ENCODE data around the gene SGPP1. TPM values are rescaled to one million over a fixed set of nuclear protein-coding genes. Genes with fewer than 3 reads are reported as not detected.
A peak's percentile ranks its signal among the peaks of the same experiment; 100 is the strongest.
"Not testable (repeated sequence)": the region's sequence is repeated elsewhere in the genome, so short reads cannot be mapped to it uniquely, and the experiment has no call there.

The SGPP1 gene
- polyA plus RNA-seq, 1 donor from 2014 or later: 30.5 TPM

DNA sequence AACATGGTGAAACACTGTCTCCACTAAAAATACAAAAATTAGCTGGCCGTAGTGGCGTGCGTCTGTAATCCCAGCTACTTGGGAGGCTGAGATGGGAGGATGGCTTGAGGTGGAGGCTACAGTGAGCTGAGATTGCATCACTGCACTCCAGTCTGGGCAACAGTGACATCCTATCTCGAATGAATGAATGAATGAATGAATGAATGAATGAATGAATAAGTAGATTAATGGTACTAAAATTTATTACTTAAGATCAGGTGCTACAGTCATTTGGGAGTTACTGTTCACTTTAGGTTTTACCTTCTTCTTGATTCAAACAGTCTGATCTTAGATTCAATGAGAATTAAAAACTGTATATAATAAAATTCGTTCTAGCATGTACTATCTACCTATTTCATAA lies 54.6 kb downstream of the SGPP1 start:
- no peak overlapping the region for H3K4me3 Mint-ChIP-seq
- no peak overlapping the region for H3K27ac Mint-ChIP-seq
- H3K27me3 Mint-ChIP-seq: no peaks in the 10 kb centered on the region
- no peaks in the 10 kb centered on the region for H3K9me3 Mint-ChIP-seq
- H3K36me3 Mint-ChIP-seq: peaks cover 1% of the 10 kb centered on the region
- no peaks in the 10 kb centered on the region for H3K4me1 Mint-ChIP-seq

DNA sequence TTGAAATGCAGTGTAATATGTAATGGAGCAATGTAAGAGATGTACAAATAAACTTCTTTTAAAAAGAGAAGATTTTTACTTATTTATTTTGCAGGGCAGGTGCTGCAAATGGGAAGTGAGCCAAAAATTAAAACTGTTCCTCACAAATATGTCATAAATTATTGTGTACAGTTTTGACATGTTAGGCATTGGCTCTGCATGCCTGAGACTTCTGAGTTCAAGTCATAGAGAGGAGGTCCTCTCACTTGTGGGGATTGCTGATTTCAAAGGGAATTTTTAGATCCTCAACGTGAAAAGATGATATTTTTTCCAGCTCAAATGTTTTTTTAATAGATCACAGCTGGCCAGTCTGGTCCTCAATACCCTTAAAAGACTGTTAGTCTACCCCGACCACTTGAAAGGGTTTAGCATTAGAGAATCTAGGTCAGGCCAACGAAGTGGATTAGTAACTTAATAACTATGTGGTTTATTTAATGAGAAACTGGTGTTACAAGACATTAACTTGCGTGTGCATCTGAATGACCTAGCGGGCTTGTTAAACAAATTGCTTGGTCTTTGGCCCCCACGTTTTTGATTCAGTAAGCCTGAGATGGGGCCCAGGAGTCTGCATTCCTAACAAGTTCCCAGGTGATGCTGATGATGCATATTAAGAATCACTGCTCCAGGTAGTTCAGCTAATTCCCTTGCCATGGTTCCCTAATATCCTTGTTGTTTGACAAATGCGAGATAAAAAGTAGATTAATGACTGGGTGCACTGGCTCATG lies 55.3 kb downstream of the SGPP1 start:
- Mint-ChIP-seq H3K36me3 (no peaks in the 10 kb centered on the region), H3K9me3 (no peaks in the 10 kb centered on the region)

DNA sequence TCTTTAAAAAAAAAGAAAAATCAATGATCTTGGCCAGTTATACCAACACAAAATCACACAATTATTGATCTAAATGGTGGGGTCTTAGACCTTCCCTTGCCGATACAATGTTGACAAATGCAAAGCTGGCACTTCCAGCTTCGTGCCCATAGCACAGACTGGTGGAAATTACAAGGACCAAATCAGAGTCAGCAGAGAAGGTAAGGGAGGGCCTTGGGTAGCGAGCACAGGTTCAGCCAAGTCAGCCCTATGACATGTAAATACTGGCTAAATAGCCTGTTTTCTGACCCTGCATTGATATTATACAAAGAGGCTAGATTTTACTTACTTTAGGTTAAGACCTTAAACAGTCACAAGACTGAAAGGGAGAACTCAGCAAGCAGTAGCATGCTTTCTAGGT lies 55.9 kb downstream of the SGPP1 start:
- Mint-ChIP-seq H3K9me3 (no peaks in the 10 kb centered on the region), H3K27ac (no peak overlapping the region), H3K4me3 (no peak overlapping the region), H3K36me3 (no peaks in the 10 kb centered on the region), H3K4me1 (no peaks in the 10 kb centered on the region), H3K27me3 (no peaks in the 10 kb centered on the region)

More for the DNA sequence above, 55.3 kb downstream of the SGPP1 start:
- Mint-ChIP-seq H3K27ac (no peak overlapping the region), H3K4me3 (no peak overlapping the region), H3K27me3 (no peaks in the 10 kb centered on the region), H3K4me1 (no peaks in the 10 kb centered on the region)

DNA sequence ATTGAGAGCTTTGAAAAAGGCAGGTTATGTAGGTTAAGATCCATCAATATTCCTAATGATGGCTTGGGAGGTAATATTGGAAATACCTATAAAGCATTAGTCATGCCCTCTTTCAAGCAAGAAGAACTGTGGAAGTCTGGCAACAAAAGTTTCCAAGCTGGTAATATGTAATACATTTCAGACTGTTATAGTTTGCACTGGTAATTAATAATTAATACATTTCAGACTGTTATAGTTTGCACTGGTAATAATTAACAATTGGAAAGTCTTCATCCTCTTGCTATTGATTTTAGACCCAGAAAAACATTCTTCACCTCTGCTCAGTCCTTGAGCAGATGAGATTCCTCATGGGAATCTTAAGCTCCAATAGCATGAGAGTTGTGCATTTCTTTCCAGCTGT lies 57.2 kb downstream of the SGPP1 start:
- H3K4me1 Mint-ChIP-seq: no peaks in the 10 kb centered on the region

DNA sequence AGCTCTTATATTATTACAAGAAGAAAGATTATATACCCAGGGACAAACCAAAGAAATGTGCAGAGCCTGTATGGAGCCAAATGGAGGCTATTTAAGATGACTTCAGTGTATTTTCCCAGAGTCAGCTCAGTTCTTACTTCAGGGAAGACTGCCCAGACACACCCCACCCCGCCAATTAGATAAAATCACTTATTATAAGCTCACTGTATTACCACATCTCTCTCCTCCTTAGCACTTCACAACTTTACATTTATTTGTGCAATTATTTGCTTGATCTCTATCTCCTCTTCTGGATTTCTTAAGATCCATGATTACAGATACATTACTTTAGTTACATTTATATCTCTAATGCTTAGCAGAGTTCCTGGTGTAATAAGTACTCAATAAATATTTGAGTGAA lies 61.5 kb downstream of the SGPP1 start:
- H3K4me1 Mint-ChIP-seq: peaks cover 0 to 3% (median 0%) of the 10 kb centered on the region in 3 donors
- H3K9me3 Mint-ChIP-seq: no peaks in the 10 kb centered on the region
- peak overlapping the region in 1 of 3 donors; percentile 25 for H3K27ac Mint-ChIP-seq
- no peaks in the 10 kb centered on the region for H3K27me3 Mint-ChIP-seq
- no peak overlapping the region for H3K4me3 Mint-ChIP-seq
- H3K36me3 Mint-ChIP-seq: no peaks in the 10 kb centered on the region

More for the DNA sequence above, 57.2 kb downstream of the SGPP1 start:
- H3K27me3 Mint-ChIP-seq: no peaks in the 10 kb centered on the region
- H3K4me3 Mint-ChIP-seq: no peak overlapping the region
- no peak overlapping the region for H3K27ac Mint-ChIP-seq
- H3K36me3 Mint-ChIP-seq: no peaks in the 10 kb centered on the region
- H3K9me3 Mint-ChIP-seq: no peaks in the 10 kb centered on the region

DNA sequence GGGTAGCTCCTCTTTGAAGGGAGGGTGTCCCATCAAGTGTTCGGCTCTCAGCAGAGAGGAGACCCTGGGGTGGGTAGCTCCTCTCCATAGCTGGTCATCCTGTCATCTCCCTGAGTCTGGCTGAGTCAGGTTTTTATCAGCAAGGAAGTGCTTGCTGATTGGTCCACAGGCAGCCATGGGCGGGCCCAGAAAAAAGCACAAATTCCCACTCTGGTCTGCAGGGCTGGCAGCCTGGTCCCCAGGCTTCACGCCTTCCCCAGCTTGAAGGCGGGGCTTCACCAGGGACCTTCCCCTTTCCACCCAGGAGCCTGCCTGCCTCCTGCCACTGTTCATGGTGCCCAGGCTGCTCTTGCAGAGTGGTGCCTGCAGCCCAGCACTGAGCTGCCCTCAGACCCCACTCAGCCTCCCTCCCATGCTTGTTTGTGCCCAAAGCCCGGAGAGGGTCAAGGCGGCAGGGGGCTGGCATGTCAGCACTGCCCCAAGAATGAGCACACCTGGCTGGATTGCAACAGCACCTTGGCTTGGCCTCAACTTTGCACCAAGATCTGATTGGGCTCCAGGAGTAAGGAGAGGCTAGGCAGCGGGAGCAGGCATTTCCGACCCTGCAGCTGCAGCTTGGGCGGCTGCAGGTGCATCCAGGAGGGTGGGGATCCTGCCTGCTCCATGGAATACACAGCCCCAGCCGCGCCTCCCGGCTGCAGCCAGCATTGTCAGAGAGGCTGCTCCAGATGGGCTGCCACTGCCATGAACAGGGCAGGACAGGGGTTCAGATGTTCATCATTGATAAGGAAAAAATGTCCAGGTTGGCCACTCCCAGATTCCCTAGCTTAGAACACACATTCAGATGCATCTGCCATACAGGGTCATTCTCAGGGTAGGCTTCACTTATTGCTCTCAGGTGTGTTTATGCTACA lies 64.2 kb downstream of the SGPP1 start:
- Mint-ChIP-seq H3K27ac (no peak overlapping the region), H3K36me3 (peaks cover 2% of the 10 kb centered on the region), H3K4me1 (peaks cover 0 to 3% (median 0%) of the 10 kb centered on the region in 3 donors), H3K4me3 (no peak overlapping the region), H3K9me3 (no peaks in the 10 kb centered on the region), H3K27me3 (no peaks in the 10 kb centered on the region)

DNA sequence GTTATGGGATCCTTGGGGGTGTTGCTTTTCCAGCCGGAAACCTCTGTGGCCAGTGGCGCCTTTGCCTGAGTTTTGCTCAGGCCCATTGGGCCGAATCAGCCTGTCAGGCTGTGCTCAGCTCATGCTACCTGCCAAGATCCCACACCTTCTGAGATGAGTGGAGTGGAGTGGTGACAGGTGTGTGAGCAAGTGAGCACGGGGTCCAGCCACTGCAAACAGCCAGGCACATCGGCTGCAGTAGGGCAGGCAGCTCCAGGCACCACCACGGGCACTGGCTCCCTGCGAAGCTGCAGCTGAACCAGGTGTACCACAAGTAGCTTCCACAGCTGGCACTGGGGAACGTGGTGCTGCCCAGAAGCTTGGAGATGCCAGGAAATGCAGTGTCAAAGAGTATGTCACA lies 65.1 kb downstream of the SGPP1 start:
- no peak overlapping the region for H3K27ac Mint-ChIP-seq
- H3K9me3 Mint-ChIP-seq: no peaks in the 10 kb centered on the region
- no peak overlapping the region for H3K4me3 Mint-ChIP-seq
- H3K4me1 Mint-ChIP-seq: peaks cover 0 to 3% (median 0%) of the 10 kb centered on the region in 3 donors
- H3K27me3 Mint-ChIP-seq: no peaks in the 10 kb centered on the region
- peaks cover 2% of the 10 kb centered on the region for H3K36me3 Mint-ChIP-seq

DNA sequence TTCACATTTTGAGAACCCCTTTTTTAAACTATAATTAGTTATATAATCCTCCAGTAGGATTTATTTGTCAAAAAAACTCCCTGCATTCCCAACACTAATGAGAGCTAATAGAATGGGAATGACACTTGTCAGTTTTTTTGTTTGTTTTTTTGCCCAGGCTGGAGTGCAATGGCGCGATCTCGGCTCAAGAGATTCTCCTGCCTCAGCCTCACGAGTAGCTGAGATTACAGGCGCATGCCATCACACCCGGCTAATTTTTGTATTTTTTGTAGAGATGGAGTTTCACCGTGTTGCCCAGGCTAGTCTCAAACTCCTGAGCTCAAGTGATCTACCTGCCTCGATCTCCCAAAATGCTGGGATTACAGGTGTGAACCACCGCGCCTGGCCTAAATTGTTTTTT lies 66.0 kb downstream of the SGPP1 start:
- H3K4me3 Mint-ChIP-seq, H3K9me3 Mint-ChIP-seq, H3K27me3 Mint-ChIP-seq, H3K4me1 Mint-ChIP-seq, H3K36me3 Mint-ChIP-seq: not testable (repeated sequence)
- H3K27ac Mint-ChIP-seq: peak overlapping the region in 1 of 3 donors; percentile 59

DNA sequence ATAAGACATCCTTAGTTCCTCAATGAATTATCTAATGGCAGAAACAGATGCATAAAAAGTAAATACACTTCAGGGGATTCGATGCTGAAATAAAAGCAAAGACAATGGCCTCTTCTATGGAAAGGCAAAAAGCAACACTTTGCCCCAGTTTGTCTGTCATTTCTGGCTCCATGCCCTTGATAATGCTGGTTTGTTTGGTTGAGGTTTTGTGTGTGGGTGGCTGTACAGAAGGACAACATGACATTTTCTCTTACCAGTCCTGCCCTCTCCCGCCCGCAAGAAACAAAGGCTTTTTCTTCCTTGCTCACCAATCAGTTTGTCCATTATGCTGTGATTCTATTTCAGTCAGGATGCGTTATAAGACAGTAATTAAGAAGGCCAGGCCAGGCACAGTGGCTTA lies 68.1 kb downstream of the SGPP1 start:
- H3K27me3 Mint-ChIP-seq: no peaks in the 10 kb centered on the region
- no peaks in the 10 kb centered on the region for H3K9me3 Mint-ChIP-seq
- no peak overlapping the region for H3K4me3 Mint-ChIP-seq
- H3K27ac Mint-ChIP-seq: peak overlapping the region in 1 of 3 donors; percentile 71
- peaks cover 2 to 9% (median 6%) of the 10 kb centered on the region in 3 donors for H3K4me1 Mint-ChIP-seq
- H3K36me3 Mint-ChIP-seq: peaks cover 2% of the 10 kb centered on the region

DNA sequence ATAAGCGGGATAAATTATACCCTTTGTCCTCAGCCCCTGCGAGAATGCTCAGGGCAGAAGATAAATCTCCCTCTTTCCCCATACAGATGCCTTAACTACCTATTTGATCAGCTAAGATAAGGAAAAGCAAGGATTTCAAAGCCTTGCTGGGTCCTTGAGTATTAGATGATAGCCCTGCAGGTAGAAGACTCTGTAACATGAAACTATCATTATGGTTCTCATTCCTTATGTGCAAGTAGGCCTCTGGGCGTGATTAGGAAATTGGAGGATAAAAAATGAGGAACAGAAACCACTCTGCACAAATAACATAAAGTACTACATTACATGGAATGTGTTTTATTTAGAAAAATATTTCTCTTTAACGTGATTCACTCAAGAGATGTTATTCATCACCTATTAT lies 71.7 kb downstream of the SGPP1 start:
- H3K27me3 Mint-ChIP-seq: no peaks in the 10 kb centered on the region
- H3K36me3 Mint-ChIP-seq: peaks cover 2% of the 10 kb centered on the region
- no peak overlapping the region for H3K4me3 Mint-ChIP-seq
- H3K4me1 Mint-ChIP-seq: peaks cover 2 to 9% (median 4%) of the 10 kb centered on the region in 3 donors
- no peak overlapping the region for H3K27ac Mint-ChIP-seq
- no peaks in the 10 kb centered on the region for H3K9me3 Mint-ChIP-seq

DNA sequence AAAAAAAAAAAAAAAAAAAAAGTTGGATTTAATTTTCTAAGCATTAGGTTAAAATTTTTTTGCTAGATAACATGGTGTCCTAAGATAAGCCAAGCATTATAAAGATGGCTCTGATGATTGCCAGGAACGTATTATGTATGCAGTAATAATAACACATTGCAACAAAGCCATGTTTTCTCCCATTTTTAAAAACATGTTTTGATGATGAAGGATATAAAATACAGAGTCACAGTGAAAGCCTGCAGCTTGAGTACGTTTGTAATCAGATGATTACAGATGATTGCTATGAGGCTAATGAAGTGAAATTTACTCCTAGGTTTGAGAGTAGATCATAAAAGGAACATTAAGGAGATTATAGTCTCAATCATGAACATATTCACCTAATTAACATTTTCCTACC lies 72.9 kb downstream of the SGPP1 start:
- H3K36me3 Mint-ChIP-seq: peaks cover 2% of the 10 kb centered on the region
- H3K27ac Mint-ChIP-seq: no peak overlapping the region
- H3K27me3 Mint-ChIP-seq: no peaks in the 10 kb centered on the region
- H3K4me3 Mint-ChIP-seq: no peak overlapping the region
- H3K4me1 Mint-ChIP-seq: peaks cover 6 to 9% (median 9%) of the 10 kb centered on the region in 3 donors
- no peaks in the 10 kb centered on the region for H3K9me3 Mint-ChIP-seq

DNA sequence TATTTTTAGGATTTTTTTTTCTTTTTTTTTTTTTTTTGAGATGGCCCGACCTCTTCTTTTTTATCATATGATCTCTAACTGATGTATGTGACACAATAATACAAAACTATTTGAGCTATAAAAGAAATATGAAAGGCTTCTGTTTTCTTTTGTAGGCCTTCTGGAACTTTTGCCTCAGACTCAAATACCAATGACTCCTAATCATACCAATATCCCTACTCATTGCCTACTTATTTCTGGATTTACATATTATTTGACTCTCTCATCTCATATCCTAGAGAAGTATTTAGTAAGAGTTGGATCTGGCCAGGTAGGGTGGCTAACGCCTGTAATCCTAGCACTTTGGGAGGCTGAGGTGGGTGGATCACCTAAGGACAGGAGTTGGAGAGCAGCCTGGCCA lies 73.5 kb downstream of the SGPP1 start:
- Mint-ChIP-seq H3K9me3 (no peaks in the 10 kb centered on the region), H3K27me3 (no peaks in the 10 kb centered on the region), H3K36me3 (peaks cover under 1% of the 10 kb centered on the region), H3K4me3 (no peak overlapping the region), H3K27ac (no peak overlapping the region), H3K4me1 (peaks cover 8 to 9% (median 9%) of the 10 kb centered on the region in 3 donors)

DNA sequence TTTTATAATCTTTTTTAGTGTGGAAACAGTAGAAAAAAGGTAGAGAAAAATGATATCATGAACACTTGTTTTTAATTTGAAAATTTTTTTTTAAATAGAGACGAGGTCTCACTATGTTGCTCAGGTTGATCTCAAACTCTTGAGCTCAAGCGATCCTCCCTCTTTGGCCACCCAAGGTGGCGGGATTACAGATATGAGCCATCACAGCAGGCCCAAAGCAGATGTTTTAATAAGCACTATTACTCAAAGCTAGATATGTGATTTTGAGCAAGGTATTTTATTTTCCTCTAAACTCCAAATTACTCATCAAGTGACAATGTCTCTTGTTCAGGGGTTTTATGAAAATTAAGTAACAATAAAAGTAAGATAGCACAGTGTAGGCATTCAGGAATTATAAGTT lies 75.5 kb downstream of the SGPP1 start:
- peaks cover 3% of the 10 kb centered on the region for H3K36me3 Mint-ChIP-seq
- H3K4me1 Mint-ChIP-seq: peaks cover 12 to 15% (median 13%) of the 10 kb centered on the region in 3 donors
- H3K27me3 Mint-ChIP-seq: no peaks in the 10 kb centered on the region
- peak overlapping the region in 1 of 3 donors; percentile 31 for H3K27ac Mint-ChIP-seq
- no peaks in the 10 kb centered on the region for H3K9me3 Mint-ChIP-seq
- no peak overlapping the region for H3K4me3 Mint-ChIP-seq

DNA sequence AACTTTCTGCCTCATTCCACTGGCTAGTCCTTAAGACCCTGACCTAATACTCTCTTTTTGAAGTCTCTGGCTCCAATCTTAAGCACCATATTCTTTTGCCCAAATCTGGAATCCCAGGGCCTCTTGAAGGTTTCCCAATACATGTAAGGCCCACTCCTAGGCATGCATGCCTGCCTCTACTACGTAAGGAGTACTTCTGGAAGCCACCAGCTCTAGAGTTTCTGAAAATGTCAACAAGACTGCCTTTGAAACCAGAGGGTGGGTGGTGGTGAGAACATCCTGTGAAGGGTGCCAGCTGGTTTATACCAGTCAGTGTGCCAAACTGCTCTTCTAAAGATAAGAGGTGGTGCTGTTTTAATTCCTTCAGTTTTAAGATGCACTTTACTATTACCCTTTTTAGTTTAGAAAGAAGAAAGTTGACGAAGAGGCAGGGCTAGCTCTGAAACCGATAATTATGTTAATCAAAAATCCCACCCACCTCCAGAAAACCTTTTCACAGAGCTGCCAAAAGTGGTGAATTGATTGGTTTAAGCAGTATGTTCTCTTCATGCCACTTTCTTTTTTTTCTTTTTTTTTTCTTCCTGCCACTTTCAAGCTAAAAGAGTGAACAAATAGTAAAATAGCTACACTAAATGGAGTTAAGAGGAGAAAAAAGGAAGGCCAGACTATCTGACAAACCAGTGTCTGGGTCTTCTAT lies 77.5 kb downstream of the SGPP1 start:
- peaks cover 4% of the 10 kb centered on the region for H3K36me3 Mint-ChIP-seq
- H3K27me3 Mint-ChIP-seq: no peaks in the 10 kb centered on the region
- no peak overlapping the region for H3K4me3 Mint-ChIP-seq
- H3K4me1 Mint-ChIP-seq: peaks cover 4 to 12% (median 10%) of the 10 kb centered on the region in 3 donors
- peak overlapping the region; percentile 34 to 95 (median 53) for H3K27ac Mint-ChIP-seq
- H3K9me3 Mint-ChIP-seq: no peaks in the 10 kb centered on the region
